Retinal pigment epithelial cell (primary cell): ENCODE results near the gene RAD9A.

Source experiments
- DNase-seq: peaks from one replicate; pipeline ENCODE4 v3.0.0-alpha.2; 2010; ENCODE audit warnings: low read depth
- H3K4me3 ChIP-seq: 2 replicates; pipeline ENCODE4 v1.5.1; 2011; ENCODE audit warnings: mild to moderate bottlenecking, low read length, control low read depth, moderate library complexity
- CTCF ChIP-seq: conservative IDR thresholded peaks from 2 replicates; pipeline ENCODE4 v1.5.1; 2011; ENCODE audit warnings: low read depth, low read length, control low read depth, inconsistent platforms

The RAD9A gene

GRCh38 chr11:67391304-67392182, at the start of gene RAD9A:
TSS of gene RAD9A (plus strand) at chr11:67391986. CDS start at chr11:67392045, 59 bp downstream.
- peak; percentile 76 for DNase-seq
- peak within 1 kb of the TSS; percentile 62 for H3K4me3 ChIP-seq
- TF ChIP-seq CTCF: no peak

GRCh38 chr11:67344264-67344663, 47.5 kb upstream of the RAD9A start:
- no peak for DNase-seq
- no peak for TF ChIP-seq CTCF
- H3K4me3 ChIP-seq: no peak overlapping the region

- no peak overlapping the region for H3K4me3 ChIP-seq
- no peak for DNase-seq
- no peak for TF ChIP-seq CTCF
These were observed 46.4 kb upstream of the RAD9A start for GRCh38 chr11:67345247-67345919.

GRCh38 chr11:67345920-67346819, 45.6 kb upstream of the RAD9A start:
- H3K4me3 ChIP-seq: no peak overlapping the region
- TF ChIP-seq CTCF: peak; percentile 93
- no peak for DNase-seq

- no peak for DNase-seq
- no peak for TF ChIP-seq CTCF
- H3K4me3 ChIP-seq: no peak overlapping the region
These were observed 43.6 kb upstream of the RAD9A start for GRCh38 chr11:67347964-67348749.

GRCh38 chr11:67349036-67349435, 42.8 kb upstream of the RAD9A start:
- TF ChIP-seq CTCF: no peak

More at GRCh38 chr11:67349036-67349435, 42.8 kb upstream of the RAD9A start:
- DNase-seq: no peak
- no peak overlapping the region for H3K4me3 ChIP-seq
